SK-N-SH (cell line): ENCODE measurements around the gene ORC3. TPM values are rescaled to one million over a fixed set of nuclear protein-coding genes. Genes with fewer than 3 reads are reported as not detected.

ENCODE experiments used
- CTCF ChIA-PET: fragments of 300-600, 350-600 bp; formaldehyde crosslinking; extraction: SDS; loops from one replicate; lab custom pipeline; 2021; lab: Yijun Ruan, JAX
- POLR2A ChIA-PET: fragments of 350-600 bp; sonication (Branson Sonifier 250); formaldehyde crosslinking; extraction: SDS; loops from one replicate; lab custom pipeline; 2020; ENCODE audit warnings: antibody characterized with exemption, inconsistent platforms; lab: Yijun Ruan, JAX
- DNase-seq: peaks from one replicate; pipeline ENCODE4 v3.0.0; 2012
- H2AFZ ChIP-seq: fragments of 200-600 bp; sonication (generic); 2 replicates; pipeline ENCODE4 v1.8.1; 2016; ENCODE audit warnings: antibody characterized with exemption, mild to moderate bottlenecking, low read depth
- H3F3A ChIP-seq: fragments of 200-600 bp; sonication (generic); replicated peaks from 2 replicates; pipeline ENCODE3; 2016; ENCODE audit warnings: antibody characterized with exemption, mild to moderate bottlenecking; ENCODE audit not compliant: insufficient read depth
- H3K27ac ChIP-seq, 2 experiments: fragments of 200-500 bp in 1 of 2; fragments of 200-600 bp in 1 of 2; sonication (Bioruptor generic) in 1 of 2; sonication (generic), shearing (Covaris generic) in 1 of 2; 2 replicates each; pipeline versions ENCODE4 v1.5.1 to v1.6.1; 2014 to 2016; ENCODE audit warnings: low read depth in 2 of 2, inconsistent platforms in 1 of 2, low read length in 1 of 2, mild to moderate bottlenecking in 1 of 2, mixed read lengths in 1 of 2
- H3K27me3 ChIP-seq: fragments of 200-600 bp; sonication (generic), shearing (Covaris generic); 2 replicates; pipeline ENCODE4 v1.6.1; 2016; ENCODE audit warnings: mixed run types; ENCODE audit not compliant: insufficient read depth
- H3K36me3 ChIP-seq, 2 experiments: fragments of 200-500 bp in 1 of 2; fragments of 200-600 bp in 1 of 2; sonication (Bioruptor generic) in 1 of 2; sonication (generic) in 1 of 2; replicated peaks in 1 of 2; 2 replicates each; pipeline versions ENCODE3 to v1.5.1; 2014 to 2016; ENCODE audit warnings: low read length in 1 of 2, mild to moderate bottlenecking in 1 of 2; ENCODE audit not compliant: insufficient read depth in 2 of 2, control insufficient read depth in 1 of 2
- H3K4me1 ChIP-seq, 2 experiments: fragments of 200-500 bp in 1 of 2; fragments of 200-600 bp in 1 of 2; sonication (Bioruptor generic) in 1 of 2; sonication (generic), shearing (Covaris generic) in 1 of 2; 2 replicates each; pipeline versions ENCODE4 v1.5.1 to v1.6.1; 2014 to 2016; ENCODE audit warnings: low read depth in 1 of 2, low read length in 1 of 2, mixed run types in 1 of 2; ENCODE audit not compliant: insufficient read depth in 2 of 2, control insufficient read depth in 1 of 2
- H3K4me2 ChIP-seq: fragments of 200-600 bp; sonication (generic), shearing (Covaris generic); 2 replicates; pipeline ENCODE4 v1.6.1; 2017; ENCODE audit warnings: mixed run types
- H3K4me3 ChIP-seq, 2 experiments: fragments of 200-500 bp in 1 of 2; fragments of 200-600 bp in 1 of 2; sonication (Bioruptor generic) in 1 of 2; sonication (generic), shearing (Covaris generic) in 1 of 2; 2 replicates each; pipeline versions ENCODE4 v1.5.1 to v1.8.1; 2014 to 2016; ENCODE audit warnings: low read depth in 2 of 2, inconsistent platforms in 1 of 2, low read length in 1 of 2, mild to moderate bottlenecking in 1 of 2, mixed read lengths in 1 of 2, moderate library complexity in 1 of 2
- H3K79me2 ChIP-seq: fragments of 200-600 bp; sonication (generic); 2 replicates; pipeline ENCODE4 v1.8.1; 2017; ENCODE audit warnings: mild to moderate bottlenecking; ENCODE audit not compliant: insufficient read depth
- H3K9ac ChIP-seq: fragments of 200-600 bp; sonication (generic); 2 replicates; pipeline ENCODE4 v1.6.1; 2017; ENCODE audit warnings: mixed run types
- H3K9me2 ChIP-seq: fragments of 200-600 bp; sonication (generic); 2 replicates; pipeline ENCODE4 v1.6.1; 2017; ENCODE audit warnings: mixed run types
- H3K9me3 ChIP-seq: fragments of 200-600 bp; sonication (generic); 2 replicates; pipeline ENCODE4 v1.6.1; 2017; ENCODE audit warnings: mixed run types, mild to moderate bottlenecking, moderate library complexity
- H4K20me1 ChIP-seq: fragments of 200-600 bp; sonication (generic); 2 replicates; pipeline ENCODE4 v1.6.1; 2017; ENCODE audit warnings: mild to moderate bottlenecking, mixed run types; ENCODE audit not compliant: insufficient read depth
- CHD2 ChIP-seq: fragments of 150-350 bp; IDR thresholded peaks from 2 replicates; pipeline ENCODE4 v1.6.1; 2018; ENCODE audit warnings: low read length; ENCODE audit not compliant: partially characterized antibody
- EP300 ChIP-seq, 2 experiments: IDR thresholded peaks; 2 replicates each; pipeline versions ENCODE4 v1.4.0 to v1.6.1; 2012; ENCODE audit warnings: borderline replicate concordance in 1 of 2, low read depth in 1 of 2, low read length in 1 of 2
- FOXM1 ChIP-seq: IDR thresholded peaks from 2 replicates; pipeline ENCODE4 v1.4.0; 2012; ENCODE audit warnings: low read depth, mild to moderate bottlenecking
- GABPA ChIP-seq: IDR thresholded peaks from 2 replicates; pipeline ENCODE4 v1.4.0; 2012; ENCODE audit warnings: low read depth, mild to moderate bottlenecking
- JUND ChIP-seq: IDR thresholded peaks from 2 replicates; pipeline ENCODE4 v1.4.0; 2012
- PBX3 ChIP-seq: IDR thresholded peaks from 2 replicates; pipeline ENCODE4; 2012
- RCOR1 ChIP-seq: fragments of 150-350 bp; IDR thresholded peaks from 2 replicates; pipeline ENCODE4 v1.6.1; 2017; ENCODE audit warnings: antibody characterized with exemption, low read length
- RXRA ChIP-seq: IDR thresholded peaks from 2 replicates; pipeline ENCODE4 v1.4.0; 2012; ENCODE audit warnings: low read depth, mild to moderate bottlenecking, borderline replicate concordance
- SMC3 ChIP-seq: IDR thresholded peaks from 2 replicates; pipeline ENCODE4 v1.6.1; 2012; ENCODE audit warnings: low read depth, low read length, improper control_type of control experiment
- TAF1 ChIP-seq: IDR thresholded peaks from 2 replicates; pipeline ENCODE4 v1.6.1; 2012; ENCODE audit warnings: low read depth, mild to moderate bottlenecking, low read length, moderate library complexity, borderline replicate concordance
- TCF12 ChIP-seq: IDR thresholded peaks from 2 replicates; pipeline ENCODE4 v1.4.0; 2012
- TEAD4 ChIP-seq: IDR thresholded peaks from 2 replicates; pipeline ENCODE4 v1.4.0; 2012; ENCODE audit warnings: mild to moderate bottlenecking, borderline replicate concordance; ENCODE audit not compliant: insufficient read depth
- USF1 ChIP-seq: IDR thresholded peaks from 2 replicates; pipeline ENCODE4 v1.4.0; 2012; ENCODE audit warnings: low read depth, borderline replicate concordance
- YY1 ChIP-seq: IDR thresholded peaks from 2 replicates; pipeline ENCODE4 v1.4.0; 2012; ENCODE audit warnings: low read depth, mild to moderate bottlenecking
- WGBS: methylation state at CpG from one replicate; pipeline ENCODE4 v1.1.6; 2017; ENCODE audit warnings: low lambda C conversion rate; 5-methylcytosine and 5-hydroxymethylcytosine counted together
- polyA plus RNA-seq, 3 experiments: library from polyadenylated mRNA; depleted of rRNA; stranded (reverse); fragments of >200 nt; gene quantifications; 2 replicates each; pipeline ENCODE4 v1.2.3, GENCODE V29; 2012

Gene ORC3
- polyA plus RNA-seq, 1 of the 3 experiments (the other 2 are of a cell fraction), result 13.3 TPM

GRCh38 chr6:87700397-87701343 lies 110.7 kb downstream of the ORC3 start (continued):
- TF ChIP-seq EP300 (IDR thresholded peaks at IDR 0.05; ENCODE audit: borderline replicate concordance in 1 of 2, low read depth in 1 of 2, low read length in 1 of 2) (no peak), CHD2 (peak; percentile 60), RCOR1 (no peak), TEAD4 (no peak), YY1 (no peak), JUND (no peak), TAF1 (no peak), PBX3 (peak; percentile 89), FOXM1 (no peak), TCF12 (peak; percentile 45; the same call in 1 of the 2 replicates), USF1 (no peak), GABPA (no peak)
- TF ChIP-seq, all 33 proteins: peak for 7

- Histone ChIP-seq H3K4me2 (peak overlapping the region; percentile 77), H3K9me2 (no peaks in the 10 kb centered on the region), H3K36me3 (peaks cover 0 to 4% of the 10 kb centered on the region in 2 experiments), H3K9ac (peak overlapping the region; percentile 96), H4K20me1 (peaks cover 43% of the 10 kb centered on the region), H3K27ac (peak overlapping the region; percentile 92 to 97), H3K4me3 (peak overlapping the region; percentile 93 to 98), H3K27me3 (no peaks in the 10 kb centered on the region), H3K4me1 (peaks cover 10 to 15% of the 10 kb centered on the region in 2 experiments), H3F3A (peaks cover 61% of the 10 kb centered on the region), H3K9me3 (no peaks in the 10 kb centered on the region), H3K79me2 (peaks cover 57% of the 10 kb centered on the region), H2AFZ (no peak overlapping the region; the same call in 1 of the 2 replicates)
- peak; percentile 62 for DNase-seq
- ChIA-PET CTCF (no interaction called here), POLR2A (interaction anchor here (0.6 to 1.8 kb wide), 2 partner anchors 71 to 1379 kb away, joined by 4 to 12 read pairs; partner anchors contain the start of gene PNRC1)
- 0% methylated on average over 4 of the region's 36 CpGs for WGBS
- TF ChIP-seq SMC3, result no peak
- TF ChIP-seq RXRA, result no peak
- TF ChIP-seq GABPA, result no peak
Observed at GRCh38 chr6:87701344-87701675, 111.4 kb downstream of the ORC3 start.
